IMR-90 (cell line): ENCODE measurements around the gene KPNA3. TPM values are rescaled to one million over a fixed set of nuclear protein-coding genes. Genes with fewer than 3 reads are reported as not detected.

Experiments used
- ATAC-seq: fragments of 200-7000 bp; cut with Tn5 transposase; 2 replicates; pipeline ENCODE4 v1.9.1; 2020; ENCODE audit warnings: low read depth, mild to moderate bottlenecking, moderate library complexity
- BruUV-seq: library from RNA; stranded (reverse); fragments of 400-500 nt; replicated peaks from 2 replicates; lab custom pipeline; 2021; lab: Mats Ljungman, UMichigan
- CTCF ChIA-PET: fragments of 300-600 bp; formaldehyde crosslinking; extraction: SDS; loops from one replicate; lab custom pipeline; 2021; ENCODE audit warnings: antibody characterized with exemption; lab: Yijun Ruan, JAX
- POLR2A ChIA-PET: fragments of 300-600 bp; sonication (Branson Sonifier 250); formaldehyde crosslinking; loops from one replicate; lab custom pipeline; 2022; ENCODE audit warnings: antibody characterized with exemption; ENCODE audit not compliant: unreplicated experiment; lab: Charles Lee
- DNase-seq: peaks from one replicate; pipeline ENCODE4 v3.0.0; 2013
- H2AFZ ChIP-seq: replicated peaks from 2 replicates; pipeline ENCODE3; 2013; ENCODE audit warnings: low read length, mild to moderate bottlenecking; ENCODE audit not compliant: poor library complexity
- H2AK5ac ChIP-seq: 2 replicates; pipeline ENCODE4 v1.6.1; 2013; ENCODE audit warnings: low read depth, low read length, inconsistent platforms
- H2AK9ac ChIP-seq: replicated peaks from 2 replicates; pipeline ENCODE3; 2013; ENCODE audit warnings: mild to moderate bottlenecking, low read depth, low read length, moderate library complexity; ENCODE audit not compliant: poor library complexity
- H2BK120ac ChIP-seq: 2 replicates; pipeline ENCODE4 v1.6.1; 2013; ENCODE audit warnings: low read depth, low read length, inconsistent platforms
- H2BK15ac ChIP-seq: 3 replicates; pipeline ENCODE4 v1.6.1; 2013; ENCODE audit warnings: low read depth, low read length, inconsistent platforms
- H2BK20ac ChIP-seq: 2 replicates; pipeline ENCODE4 v1.6.1; 2013; ENCODE audit warnings: low read depth, mild to moderate bottlenecking, inconsistent platforms, low read length, moderate library complexity
- H2BK5ac ChIP-seq: 2 replicates; pipeline ENCODE4 v1.6.1; 2013; ENCODE audit warnings: mild to moderate bottlenecking, low read depth, low read length, inconsistent platforms; ENCODE audit not compliant: poor library complexity, severe bottlenecking
- H3K14ac ChIP-seq: replicated peaks from 2 replicates; pipeline ENCODE4 v1.6.1; 2013; ENCODE audit warnings: low read depth, low read length, inconsistent platforms
- H3K18ac ChIP-seq: 2 replicates; pipeline ENCODE4 v1.6.1; 2013; ENCODE audit warnings: low read depth, low read length, control low read depth
- H3K23ac ChIP-seq: 2 replicates; pipeline ENCODE4 v1.6.1; 2013; ENCODE audit warnings: low read depth, low read length, inconsistent platforms
- H3K27ac ChIP-seq: 2 replicates; pipeline ENCODE4 v1.5.1; 2013; ENCODE audit warnings: mild to moderate bottlenecking, control low read depth, low read length; ENCODE audit not compliant: insufficient read depth
- H3K27me3 ChIP-seq: 2 replicates; pipeline ENCODE4 v1.6.1; 2013; ENCODE audit warnings: low read length; ENCODE audit not compliant: control insufficient read depth, insufficient read depth
- H3K36me3 ChIP-seq: 2 replicates; pipeline ENCODE4 v1.6.1; 2013; ENCODE audit warnings: low read length, mixed read lengths; ENCODE audit not compliant: control insufficient read depth, insufficient read depth
- H3K4ac ChIP-seq: 2 replicates; pipeline ENCODE4 v1.6.1; 2013; ENCODE audit warnings: low read depth, low read length, inconsistent platforms
- H3K4me1 ChIP-seq: 2 replicates; pipeline ENCODE4 v1.6.1; 2013; ENCODE audit warnings: low read length, mixed read lengths; ENCODE audit not compliant: control insufficient read depth, insufficient read depth
- H3K4me2 ChIP-seq: 2 replicates; pipeline ENCODE4 v1.6.1; 2013; ENCODE audit warnings: low read depth, mild to moderate bottlenecking, control low read depth, low read length, moderate library complexity
- H3K4me3 ChIP-seq: 2 replicates; pipeline ENCODE4 v1.5.1; 2013; ENCODE audit warnings: low read depth, mild to moderate bottlenecking, control low read depth, low read length, moderate library complexity; ENCODE audit not compliant: insufficient read depth
- H3K56ac ChIP-seq: 2 replicates; pipeline ENCODE4 v1.6.1; 2013; ENCODE audit warnings: low read length, inconsistent platforms; ENCODE audit not compliant: insufficient read depth; ENCODE audit errors: extremely low read depth
- H3K79me1 ChIP-seq, 2 experiments: 2 replicates each; pipeline ENCODE4 v1.6.1; 2013; ENCODE audit warnings: low read length in 2 of 2, inconsistent platforms in 1 of 2, low read depth in 1 of 2
- H3K9ac ChIP-seq: 2 replicates; pipeline ENCODE4 v1.6.1; 2013; ENCODE audit warnings: low read depth, low read length, control low read depth
- H3K9me1 ChIP-seq: 2 replicates; pipeline ENCODE4 v1.6.1; 2013; ENCODE audit warnings: low read length, inconsistent platforms; ENCODE audit not compliant: insufficient read depth
- H3K9me3 ChIP-seq: 2 replicates; pipeline ENCODE4 v1.6.1; 2013; ENCODE audit warnings: low read length; ENCODE audit not compliant: control insufficient read depth, insufficient read depth
- H4K20me1 ChIP-seq: 2 replicates; pipeline ENCODE4 v1.6.1; 2013; ENCODE audit warnings: low read length, inconsistent platforms; ENCODE audit not compliant: insufficient read depth
- H4K5ac ChIP-seq: 2 replicates; pipeline ENCODE4 v1.6.1; 2013; ENCODE audit warnings: mild to moderate bottlenecking, low read depth, low read length, control low read depth
- H4K8ac ChIP-seq, 2 experiments: 2 replicates each; pipeline ENCODE4 v1.6.1; 2013; ENCODE audit warnings: low read depth in 2 of 2, low read length in 2 of 2, control low read depth in 1 of 2, inconsistent platforms in 1 of 2
- H4K91ac ChIP-seq: 2 replicates; pipeline ENCODE4 v1.6.1; 2013; ENCODE audit warnings: low read depth, low read length, inconsistent platforms; ENCODE audit not compliant: insufficient read depth
- BHLHE40 ChIP-seq: fragments of 150-350 bp; IDR thresholded peaks from 2 replicates; pipeline ENCODE4 v1.6.1; 2016; ENCODE audit warnings: mild to moderate bottlenecking, low read depth, low read length
- CEBPB ChIP-seq: IDR thresholded peaks from 2 replicates; pipeline ENCODE4 v1.6.1; 2012; ENCODE audit warnings: low read depth, low read length, improper control_type of control experiment
- CHD1 ChIP-seq: IDR thresholded peaks from 2 replicates; pipeline ENCODE4 v1.6.1; 2012; ENCODE audit warnings: low read depth, low read length, improper control_type of control experiment
- CTCF ChIP-seq: conservative IDR thresholded peaks from 2 replicates; pipeline ENCODE4 v1.5.1; 2012; ENCODE audit warnings: mild to moderate bottlenecking, low read depth, low read length, improper control_type of control experiment
- ELK1 ChIP-seq: fragments of 150-350 bp; IDR thresholded peaks from 2 replicates; pipeline ENCODE4 v1.6.1; 2016; ENCODE audit warnings: low read depth, mild to moderate bottlenecking, low read length, moderate library complexity, borderline replicate concordance
- MAFK ChIP-seq: IDR thresholded peaks from 2 replicates; pipeline ENCODE4 v1.6.1; 2012; ENCODE audit warnings: low read depth, low read length, improper control_type of control experiment
- MAZ ChIP-seq: IDR thresholded peaks from 2 replicates; pipeline ENCODE4 v1.6.1; 2012; ENCODE audit warnings: low read depth, mild to moderate bottlenecking, low read length, improper control_type of control experiment, moderate library complexity, borderline replicate concordance
- POLR2A ChIP-seq: IDR thresholded peaks from 2 replicates; pipeline ENCODE4 v1.6.1; 2012; ENCODE audit warnings: mild to moderate bottlenecking, low read depth, low read length
- RAD21 ChIP-seq: IDR thresholded peaks from 2 replicates; pipeline ENCODE4 v1.6.1; 2012; ENCODE audit warnings: low read length, improper control_type of control experiment
- RFX5 ChIP-seq: IDR thresholded peaks from 2 replicates; pipeline ENCODE4 v1.8.0; 2012; ENCODE audit warnings: low read depth, mild to moderate bottlenecking, low read length, moderate library complexity
- SMC3 ChIP-seq: fragments of 150-350 bp; IDR thresholded peaks from 2 replicates; pipeline ENCODE4 v1.6.1; 2016; ENCODE audit warnings: low read depth, mild to moderate bottlenecking, antibody characterized with exemption, low read length, moderate library complexity
- USF2 ChIP-seq: fragments of 150-350 bp; IDR thresholded peaks from 2 replicates; pipeline ENCODE4 v1.6.1; 2017; ENCODE audit warnings: mild to moderate bottlenecking, antibody characterized with exemption, low read length, low read depth
- WGBS, 2 experiments: methylation state at CpG; one replicate each; pipeline versions ENCODE4 v1.1.5 to v1.1.7; 2013; ENCODE audit warnings: missing lambda C conversion rate in 2 of 2; ENCODE audit not compliant: insufficient read length in 1 of 2; ENCODE audit errors: extremely low coverage in 2 of 2; 5-methylcytosine and 5-hydroxymethylcytosine counted together
- dilution Hi-C: fragments of 300-500 bp; cut with HindIII; formaldehyde crosslinking; loops from one replicate; pipeline ENCODE4 v1.14.3; 2018; ENCODE audit warnings: low sequenced_read_pairs; ENCODE audit not compliant: unreplicated experiment
- in situ Hi-C: fragments of 300-500 bp; cut with MboI; formaldehyde crosslinking; loops from 3 replicates; pipeline ENCODE4 v1.14.3; 2019; ENCODE audit warnings: low sequenced_read_pairs, inconsistent platforms, mixed read lengths
- intact Hi-C: fragments of 100-400 bp; cut with micrococcal nuclease; formaldehyde crosslinking; loops from 2 replicates; pipeline ENCODE4 v1.10.0; 2022
- polyA plus RNA-seq, 3 experiments: library from polyadenylated mRNA; depleted of rRNA; stranded (reverse); fragments of >200 nt; gene quantifications; 2 replicates each; pipeline ENCODE4 v1.2.3, GENCODE V29; 2012; ENCODE audit warnings: low replicate concordance in 1 of 3
- total RNA-seq: library from RNA; depleted of rRNA; stranded (reverse); fragments of >200 nt; gene quantifications from 2 replicates; pipeline ENCODE4 v1.2.3, GENCODE V29; 2012

The KPNA3 gene
- total and polyA plus RNA-seq, 2 of the 4 experiments (the other 2 are of a cell fraction) = 25.3 to 48.6 TPM

GRCh38 chr13:49760558-49760957 lies 31.9 kb downstream of the KPNA3 start:
- no CpG with 5 or more reads among the region's 5 CpGs for WGBS, 2 experiments
- H3K14ac ChIP-seq = no peak overlapping the region
- ChIA-PET CTCF (no interaction called here), POLR2A (no interaction called here)
- H3K27ac ChIP-seq = no peak overlapping the region
- H4K8ac ChIP-seq = no peak overlapping the region
- peaks cover 2% of the 10 kb centered on the region; the same call in 1 of the 2 replicates for H3K36me3 ChIP-seq
- no peak overlapping the region for H3K9ac ChIP-seq
- intact Hi-C loops (no loop called here), dilution Hi-C loops (no loop called here), in situ Hi-C loops (no loop called here)
- ATAC-seq (no peak), DNase-seq (no peak)
- H3K18ac ChIP-seq = no peak overlapping the region
- H4K91ac ChIP-seq = no peak overlapping the region
- no peaks in the 10 kb centered on the region for H3K9me1 ChIP-seq
- H3K9me3 ChIP-seq = no peaks in the 10 kb centered on the region
- peaks cover 12 to 52% of the 10 kb centered on the region in 2 experiments; a peak in 3 of 4 replicates for H3K79me1 ChIP-seq
- no peaks in the 10 kb centered on the region for H3K4me1 ChIP-seq
- H3K4me2 ChIP-seq = no peak overlapping the region
- no TSS peak for BruUV-seq
- no peaks in the 10 kb centered on the region for H3K27me3 ChIP-seq
- no peak overlapping the region for H2AK9ac ChIP-seq
- TF ChIP-seq USF2 = no peak
- TF ChIP-seq POLR2A = no peak
- no peak for TF ChIP-seq ELK1
- no peak for TF ChIP-seq RFX5
- TF ChIP-seq CTCF = no peak
- TF ChIP-seq CHD1 = no peak
- no peak for TF ChIP-seq SMC3
- TF ChIP-seq MAFK = no peak
- no peak for TF ChIP-seq BHLHE40
- TF ChIP-seq CEBPB = no peak
- TF ChIP-seq RAD21 = no peak
- TF ChIP-seq MAZ = no peak
- no peak overlapping the region for H2BK15ac ChIP-seq
- H3K56ac ChIP-seq = no peak overlapping the region
- H2AFZ ChIP-seq = no peak overlapping the region
- H4K5ac ChIP-seq = no peak overlapping the region
- no peak overlapping the region for H3K23ac ChIP-seq
- no peak overlapping the region for H2AK5ac ChIP-seq
- no peak overlapping the region for H2BK120ac ChIP-seq
- H2BK5ac ChIP-seq = no peak overlapping the region
- no peak overlapping the region for H3K4me3 ChIP-seq
- H3K4ac ChIP-seq = no peak overlapping the region
- no peak overlapping the region for H2BK20ac ChIP-seq
- peaks cover 28% of the 10 kb centered on the region for H4K20me1 ChIP-seq
